Tibial artery (tissue), 4 donors: ENCODE measurements around the gene GRIK2.
"Not testable (repeated sequence)": the region's sequence is repeated elsewhere in the genome, so short reads cannot be mapped to it uniquely, and the experiment has no call there.

Experiments used
- DNase-seq, 2 donors: peaks; one replicate each; pipeline ENCODE4 v3.0.0-alpha.2; 2019
- H3K27ac ChIP-seq, 2 donors: fragments of 200-600 bp; sonication (generic) in 1 of 2; 1 replicate in 1 of 2; 2 replicates in 1 of 2; pipeline ENCODE4 v1.5.1; 2018 to 2019; ENCODE audit warnings: mild to moderate bottlenecking in 1 of 2
- H3K27me3 ChIP-seq, 2 donors: fragments of 200-600 bp; sonication (generic) in 1 of 2; one replicate each; pipeline versions ENCODE4 v1.5.1 to v1.6.0; 2016 to 2019
- H3K36me3 ChIP-seq, 3 donors: fragments of 200-600 bp; sonication (generic) in 2 of 3; one replicate each; pipeline ENCODE4 v1.5.1; 2016 to 2019; ENCODE audit warnings: mild to moderate bottlenecking in 2 of 3
- H3K4me1 ChIP-seq, 4 donors: fragments of 200-600 bp; sonication (generic) in 2 of 4; 1 replicate in 3 of 4; 2 replicates in 1 of 4; pipeline ENCODE4 v1.5.1; 2016 to 2019
- H3K4me3 ChIP-seq, 2 donors: fragments of 200-600 bp; sonication (generic) in 1 of 2; 1 replicate in 1 of 2; 2 replicates in 1 of 2; pipeline ENCODE4 v1.5.1; 2018 to 2019; ENCODE audit warnings: mild to moderate bottlenecking in 2 of 2
- H3K9me3 ChIP-seq, 3 donors: fragments of 200-600 bp; sonication (generic) in 1 of 3; one replicate each; pipeline ENCODE4 v1.5.1; 2016 to 2019
- CTCF ChIP-seq, 2 experiments: fragments of 200-600 bp in 1 of 2; fragments of 450-650 bp in 1 of 2; IDR thresholded peaks; one replicate each; pipeline ENCODE4 v1.5.1; 2017 to 2019; ENCODE audit warnings: antibody characterized with exemption in 2 of 2, mild to moderate bottlenecking in 1 of 2, moderate library complexity in 1 of 2
- intact Hi-C: fragments of 100-400 bp; cut with DNase I; formaldehyde crosslinking; loops from one replicate; pipeline ENCODE4 v1.15.0; 2023; ENCODE audit warnings: low total_unique reads

Gene GRIK2

GRCh38 chr6:101365181-101365580 lies 28.3 kb upstream of the GRIK2 start:
- Histone ChIP-seq H3K4me1 (no peaks in the 10 kb centered on the region), H3K4me3 (no peak overlapping the region), H3K27me3 (no peaks in the 10 kb centered on the region), H3K36me3 (no peaks in the 10 kb centered on the region), H3K9me3 (no peaks in the 10 kb centered on the region), H3K27ac (no peak overlapping the region)
- DNase-seq = no peak
- TF ChIP-seq CTCF (IDR thresholded peaks at IDR 0.05) = no peak
- intact Hi-C loops = no loop called here

GRCh38 chr6:101379926-101380325 lies 13.6 kb upstream of the GRIK2 start:
- H3K27ac ChIP-seq = no peak overlapping the region
- intact Hi-C loops = no loop called here
- no peaks in the 10 kb centered on the region for H3K27me3 ChIP-seq
- no peaks in the 10 kb centered on the region for H3K36me3 ChIP-seq
- DNase-seq = no peak
- TF ChIP-seq CTCF (IDR thresholded peaks at IDR 0.05) = no peak
- no peak overlapping the region for H3K4me3 ChIP-seq
- no peaks in the 10 kb centered on the region for H3K9me3 ChIP-seq
- H3K4me1 ChIP-seq = no peaks in the 10 kb centered on the region

GRCh38 chr6:101380897-101381630 lies 12.4 kb upstream of the GRIK2 start:
- Histone ChIP-seq H3K9me3 (no peaks in the 10 kb centered on the region), H3K4me1 (no peaks in the 10 kb centered on the region), H3K36me3 (no peaks in the 10 kb centered on the region), H3K27me3 (no peaks in the 10 kb centered on the region), H3K4me3 (no peak overlapping the region), H3K27ac (no peak overlapping the region)
- intact Hi-C loops = no loop called here
- no peak for DNase-seq
- TF ChIP-seq CTCF (IDR thresholded peaks at IDR 0.05) = no peak

GRCh38 chr6:101383747-101384146 lies 9.8 kb upstream of the GRIK2 start:
- H3K27ac ChIP-seq, H3K4me3 ChIP-seq, DNase-seq, H3K9me3 ChIP-seq, H3K36me3 ChIP-seq, intact Hi-C loops, H3K4me1 ChIP-seq, H3K27me3 ChIP-seq: not testable (repeated sequence)

GRCh38 chr6:101386982-101387381 lies 6.5 kb upstream of the GRIK2 start:
- Histone ChIP-seq H3K9me3 (no peaks in the 10 kb centered on the region), H3K27ac (no peak overlapping the region), H3K36me3 (no peaks in the 10 kb centered on the region), H3K4me3 (no peak overlapping the region), H3K27me3 (peaks cover 0 to 10% of the 10 kb centered on the region in 2 donors), H3K4me1 (peaks cover 0 to 4% (median under 1%) of the 10 kb centered on the region in 4 donors)
- no peak for TF ChIP-seq CTCF (IDR thresholded peaks at IDR 0.05)
- intact Hi-C loops = no loop called here
- DNase-seq = no peak

- DNase-seq = no peak
- Histone ChIP-seq H3K9me3 (no peaks in the 10 kb centered on the region), H3K4me3 (no peak overlapping the region), H3K27ac (no peak overlapping the region), H3K4me1 (peaks cover 0 to 23% (median 19%) of the 10 kb centered on the region in 4 donors), H3K36me3 (no peaks in the 10 kb centered on the region), H3K27me3 (peaks cover 0 to 30% of the 10 kb centered on the region in 2 donors)
- intact Hi-C loops = no loop called here
- no peak for TF ChIP-seq CTCF (IDR thresholded peaks at IDR 0.05)
Measured at GRCh38 chr6:101391772-101392585, 1.5 kb upstream of the GRIK2 start.
